ENCODE data around the gene KCNJ10.

DNA sequence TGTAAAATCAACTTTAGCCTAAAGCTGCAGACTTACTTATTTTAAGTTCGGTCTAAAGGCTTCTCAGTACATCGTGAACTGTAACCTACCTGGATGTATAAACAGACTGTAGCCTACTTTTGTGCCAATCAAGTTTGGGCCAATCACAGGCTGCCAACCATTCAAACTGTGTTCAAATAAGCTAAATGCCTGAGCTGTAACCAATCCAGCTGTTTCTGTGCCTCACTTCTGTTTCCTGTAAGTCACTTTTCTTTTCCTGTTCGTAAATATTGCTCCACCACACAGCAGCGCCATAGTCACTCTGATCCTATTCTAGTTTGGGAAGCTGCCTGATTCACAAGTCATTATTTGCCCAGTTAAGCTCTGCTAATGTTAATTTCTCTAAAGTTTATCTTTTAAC is 78.4 kb downstream of the KCNJ10 start:
- TF ChIP-seq ISL1 (CRISPR knock-in tag; IDR thresholded peaks at IDR 0.05) (no peak), ARNTL (CRISPR knock-in tag; IDR thresholded peaks at IDR 0.05; ENCODE audit: borderline replicate concordance, low read depth) (no peak), TCF4 (CRISPR knock-in tag; IDR thresholded peaks at IDR 0.05; ENCODE audit: borderline replicate concordance) (no peak), ZC3H10 (CRISPR knock-in tag; IDR thresholded peaks at IDR 0.05) (no peak), PPARA (CRISPR knock-in tag; IDR thresholded peaks at IDR 0.05; ENCODE audit: borderline replicate concordance) (no peak), ZFP3 (CRISPR knock-in tag; IDR thresholded peaks at IDR 0.05) (no peak), TOX (CRISPR knock-in tag; IDR thresholded peaks at IDR 0.05; ENCODE audit: borderline replicate concordance) (no peak), ESRRG (CRISPR knock-in tag; IDR thresholded peaks at IDR 0.05) (no peak)
- TF ChIP-seq, protein P1, sequence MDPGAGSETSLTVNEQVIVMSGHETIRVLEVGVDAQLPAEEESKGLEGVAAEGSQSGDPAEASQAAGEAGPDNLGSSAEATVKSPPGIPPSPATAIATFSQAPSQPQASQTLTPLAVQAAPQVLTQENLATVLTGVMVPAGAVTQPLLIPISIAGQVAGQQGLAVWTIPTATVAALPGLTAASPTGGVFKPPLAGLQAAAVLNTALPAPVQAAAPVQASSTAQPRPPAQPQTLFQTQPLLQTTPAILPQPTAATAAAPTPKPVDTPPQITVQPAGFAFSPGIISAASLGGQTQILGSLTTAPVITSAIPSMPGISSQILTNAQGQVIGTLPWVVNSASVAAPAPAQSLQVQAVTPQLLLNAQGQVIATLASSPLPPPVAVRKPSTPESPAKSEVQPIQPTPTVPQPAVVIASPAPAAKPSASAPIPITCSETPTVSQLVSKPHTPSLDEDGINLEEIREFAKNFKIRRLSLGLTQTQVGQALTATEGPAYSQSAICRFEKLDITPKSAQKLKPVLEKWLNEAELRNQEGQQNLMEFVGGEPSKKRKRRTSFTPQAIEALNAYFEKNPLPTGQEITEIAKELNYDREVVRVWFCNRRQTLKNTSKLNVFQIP (CRISPR knock-in tag; IDR thresholded peaks at IDR 0.05; ENCODE audit: borderline replicate concordance, low read depth): no peak
- TF ChIP-seq, protein P2, sequence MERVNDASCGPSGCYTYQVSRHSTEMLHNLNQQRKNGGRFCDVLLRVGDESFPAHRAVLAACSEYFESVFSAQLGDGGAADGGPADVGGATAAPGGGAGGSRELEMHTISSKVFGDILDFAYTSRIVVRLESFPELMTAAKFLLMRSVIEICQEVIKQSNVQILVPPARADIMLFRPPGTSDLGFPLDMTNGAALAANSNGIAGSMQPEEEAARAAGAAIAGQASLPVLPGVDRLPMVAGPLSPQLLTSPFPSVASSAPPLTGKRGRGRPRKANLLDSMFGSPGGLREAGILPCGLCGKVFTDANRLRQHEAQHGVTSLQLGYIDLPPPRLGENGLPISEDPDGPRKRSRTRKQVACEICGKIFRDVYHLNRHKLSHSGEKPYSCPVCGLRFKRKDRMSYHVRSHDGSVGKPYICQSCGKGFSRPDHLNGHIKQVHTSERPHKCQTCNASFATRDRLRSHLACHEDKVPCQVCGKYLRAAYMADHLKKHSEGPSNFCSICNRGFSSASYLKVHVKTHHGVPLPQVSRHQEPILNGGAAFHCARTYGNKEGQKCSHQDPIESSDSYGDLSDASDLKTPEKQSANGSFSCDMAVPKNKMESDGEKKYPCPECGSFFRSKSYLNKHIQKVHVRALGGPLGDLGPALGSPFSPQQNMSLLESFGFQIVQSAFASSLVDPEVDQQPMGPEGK (CRISPR knock-in tag; IDR thresholded peaks at IDR 0.05; ENCODE audit: borderline replicate concordance): no peak
